H9 (cell line): Measurements from ENCODE around the gene LILRB3. TPM values are rescaled to one million over a fixed set of nuclear protein-coding genes. Genes with fewer than 3 reads are reported as not detected.

Experiments
- DNase-seq: peaks from one replicate; pipeline ENCODE4 v3.0.0-alpha.2; 2017
- H2AFZ ChIP-seq: one replicate; pipeline ENCODE4 v1.6.1; 2013; ENCODE audit warnings: mild to moderate bottlenecking, low read length, control low read depth, moderate library complexity
- H2AK5ac ChIP-seq: 2 replicates; pipeline ENCODE4 v1.6.1; 2013; ENCODE audit warnings: low read length, control low read depth, mixed read lengths; ENCODE audit not compliant: insufficient read length
- H2BK120ac ChIP-seq: one replicate; pipeline ENCODE4 v1.6.1; 2013; ENCODE audit warnings: low read depth, mild to moderate bottlenecking, low read length, control low read depth, inconsistent platforms; ENCODE audit not compliant: poor library complexity, severe bottlenecking
- H2BK12ac ChIP-seq: 2 replicates; pipeline ENCODE4 v1.6.1; 2013; ENCODE audit warnings: low read length, control low read depth, mixed read lengths, low read depth; ENCODE audit not compliant: insufficient read length
- H2BK15ac ChIP-seq: 2 replicates; pipeline ENCODE4 v1.6.1; 2013; ENCODE audit warnings: low read depth, low read length, control low read depth
- H2BK20ac ChIP-seq: one replicate; pipeline ENCODE4 v1.6.1; 2013; ENCODE audit warnings: low read depth, mild to moderate bottlenecking, low read length, control low read depth, inconsistent platforms; ENCODE audit not compliant: poor library complexity, severe bottlenecking
- H2BK5ac ChIP-seq: 2 replicates; pipeline ENCODE4 v1.6.1; 2013; ENCODE audit warnings: low read length, control low read depth, mixed read lengths; ENCODE audit not compliant: insufficient read length
- H3K14ac ChIP-seq: 2 replicates; pipeline ENCODE4 v1.6.1; 2013; ENCODE audit warnings: low read length, control low read depth; ENCODE audit not compliant: insufficient read depth
- H3K18ac ChIP-seq: 2 replicates; pipeline ENCODE4 v1.6.1; 2013; ENCODE audit warnings: low read depth, mild to moderate bottlenecking, mixed read lengths, low read length, control low read depth; ENCODE audit not compliant: insufficient read length
- H3K23ac ChIP-seq: 2 replicates; pipeline ENCODE4 v1.6.1; 2013; ENCODE audit warnings: low read length, control low read depth, mixed read lengths, low read depth; ENCODE audit not compliant: insufficient read length
- H3K23me2 ChIP-seq: 2 replicates; pipeline ENCODE4 v1.6.1; 2013; ENCODE audit warnings: low read depth, mild to moderate bottlenecking, mixed read lengths, low read length, control low read depth; ENCODE audit not compliant: insufficient read length, poor library complexity, severe bottlenecking
- H3K27ac ChIP-seq: 2 replicates; pipeline ENCODE4 v1.5.1; 2013; ENCODE audit warnings: low read length, control low read depth, mixed read lengths, low read depth; ENCODE audit not compliant: insufficient read length
- H3K27me3 ChIP-seq: 2 replicates; pipeline ENCODE4 v1.6.1; 2013; ENCODE audit warnings: low read length, control low read depth, inconsistent platforms; ENCODE audit not compliant: insufficient read depth
- H3K4ac ChIP-seq: 2 replicates; pipeline ENCODE4 v1.6.1; 2013; ENCODE audit warnings: low read depth, mild to moderate bottlenecking, control low read depth, inconsistent platforms, low read length, moderate library complexity
- H3K4me1 ChIP-seq: 2 replicates; pipeline ENCODE4 v1.6.1; 2013; ENCODE audit warnings: low read length, control low read depth, inconsistent platforms; ENCODE audit not compliant: insufficient read depth
- H3K4me2 ChIP-seq: 2 replicates; pipeline ENCODE4 v1.6.1; 2013; ENCODE audit warnings: low read length, control low read depth, mixed read lengths; ENCODE audit not compliant: insufficient read length, insufficient read depth
- H3K56ac ChIP-seq: 2 replicates; pipeline ENCODE4 v1.6.1; 2013; ENCODE audit warnings: low read depth, mild to moderate bottlenecking, mixed read lengths, low read length, control low read depth; ENCODE audit not compliant: insufficient read length
- H3K79me1 ChIP-seq: 2 replicates; pipeline ENCODE4 v1.6.1; 2013; ENCODE audit warnings: low read depth, mild to moderate bottlenecking, moderate library complexity, low read length, control low read depth, inconsistent platforms; ENCODE audit not compliant: insufficient read depth, poor library complexity, severe bottlenecking
- H3K79me2 ChIP-seq: 2 replicates; pipeline ENCODE4 v1.6.1; 2013; ENCODE audit warnings: low read length, control low read depth, inconsistent platforms; ENCODE audit not compliant: insufficient read depth
- H3K9ac ChIP-seq: 2 replicates; pipeline ENCODE4 v1.6.1; 2013; ENCODE audit warnings: low read length, control low read depth, mixed read lengths; ENCODE audit not compliant: insufficient read length; ENCODE audit errors: extremely low read depth
- H3K9me3 ChIP-seq: one replicate; pipeline ENCODE4 v1.6.1; 2013; ENCODE audit warnings: low read depth, low read length, inconsistent platforms; ENCODE audit not compliant: control insufficient read depth
- H3T11ph ChIP-seq: one replicate; pipeline ENCODE4 v1.6.1; 2013; ENCODE audit warnings: mild to moderate bottlenecking, low read length, control low read depth, inconsistent platforms
- H4K20me1 ChIP-seq: one replicate; pipeline ENCODE4 v1.6.1; 2013; ENCODE audit not compliant: control insufficient read depth, insufficient read length, insufficient read depth
- H4K5ac ChIP-seq: 2 replicates; pipeline ENCODE4 v1.6.1; 2013; ENCODE audit warnings: low read depth, mild to moderate bottlenecking, mixed read lengths, low read length, control low read depth; ENCODE audit not compliant: insufficient read length
- H4K8ac ChIP-seq: replicated peaks from 2 replicates; pipeline ENCODE4 v1.6.1; 2013; ENCODE audit warnings: low read length, control low read depth, mixed read lengths, low read depth; ENCODE audit not compliant: insufficient read length
- H4K91ac ChIP-seq: 2 replicates; pipeline ENCODE4 v1.6.1; 2013; ENCODE audit warnings: low read depth, mild to moderate bottlenecking, moderate library complexity, mixed read lengths, low read length, control low read depth; ENCODE audit not compliant: insufficient read length
- H3K27ac Mint-ChIP-seq, 3 experiments: 2 replicates in 2 of 3; 3 replicates in 1 of 3; pipeline ENCODE4 v1.8.0; 2020 to 2021; ENCODE audit warnings: mixed read lengths in 3 of 3, mild to moderate bottlenecking in 1 of 3, moderate library complexity in 1 of 3
- H3K27me3 Mint-ChIP-seq: 2 replicates; pipeline ENCODE4 v1.8.0; 2021; ENCODE audit warnings: low read depth, mild to moderate bottlenecking, moderate library complexity, mixed read lengths
- H3K36me3 Mint-ChIP-seq, 3 experiments: 2 replicates in 2 of 3; 3 replicates in 1 of 3; pipeline ENCODE4 v1.8.0; 2020 to 2021; ENCODE audit warnings: low read depth in 3 of 3, mixed read lengths in 3 of 3; ENCODE audit not compliant: insufficient read depth in 1 of 3
- H3K4me1 Mint-ChIP-seq, 2 experiments: 2 replicates each; pipeline ENCODE4 v1.8.0; 2020; ENCODE audit warnings: mixed read lengths in 2 of 2
- H3K4me3 Mint-ChIP-seq, 2 experiments: 2 replicates in 1 of 2; 3 replicates in 1 of 2; pipeline ENCODE4 v1.8.0; 2020 to 2021; ENCODE audit warnings: mild to moderate bottlenecking in 2 of 2, mixed read lengths in 2 of 2, moderate library complexity in 1 of 2
- H3K9me3 Mint-ChIP-seq, 2 experiments: 2 replicates in 1 of 2; 3 replicates in 1 of 2; pipeline ENCODE4 v1.8.0; 2020; ENCODE audit warnings: mild to moderate bottlenecking in 2 of 2, mixed read lengths in 2 of 2, moderate library complexity in 1 of 2
- CTCF ChIP-seq: fragments of 200-600 bp; sonication (generic); conservative IDR thresholded peaks from 3 replicates; pipeline ENCODE4 v1.8.0; 2021; ENCODE audit warnings: antibody characterized with exemption, mild to moderate bottlenecking
- WGBS: extraction: QIAGEN DNeasy Blood & Tissue Kit; methylation state at CpG from one replicate; pipeline ENCODE4 v1.1.7; 2013; ENCODE audit warnings: missing lambda C conversion rate, low lambda C conversion rate, mixed read lengths; ENCODE audit not compliant: insufficient read length; ENCODE audit errors: extremely low coverage; 5-methylcytosine and 5-hydroxymethylcytosine counted together
- total RNA-seq: library from RNA; stranded (reverse); gene quantifications from 2 replicates; pipeline ENCODE4 v1.2.1, GENCODE V29; 2021

The LILRB3 gene
- total RNA-seq, 1 experiment from 2014 or later = not detected

GRCh38 chr19:54262066-54262465, 39.3 kb upstream of the LILRB3 start:
- WGBS = no CpG with 5 or more reads among the region's 11 CpGs
- Mint-ChIP-seq H3K36me3 (no peaks in the 10 kb centered on the region), H3K4me1 (peaks cover 3 to 9% of the 10 kb centered on the region in 2 experiments; a peak in 2 of 4 replicates), H3K9me3 (peaks cover 0 to 29% of the 10 kb centered on the region in 2 experiments; a peak in 3 of 5 replicates), H3K27ac (peak overlapping the region in 1 of 3 experiments; percentile 48; a peak in 1 of 7 replicates), H3K4me3 (no peak overlapping the region), H3K27me3 (peaks cover 44% of the 10 kb centered on the region)
- H3K9ac ChIP-seq = no peak overlapping the region
- H3K79me1 ChIP-seq = no peaks in the 10 kb centered on the region
- no peaks in the 10 kb centered on the region for H3K23me2 ChIP-seq
- no peak for DNase-seq
- H2BK20ac ChIP-seq = no peak overlapping the region
- H3K18ac ChIP-seq = no peak overlapping the region
- no peak overlapping the region for H2BK15ac ChIP-seq
- H3T11ph ChIP-seq = no peak overlapping the region
- no peak overlapping the region for H2BK5ac ChIP-seq
- no peak overlapping the region for H2BK12ac ChIP-seq
- no peaks in the 10 kb centered on the region for H3K9me3 ChIP-seq
- H3K4me1 ChIP-seq = no peaks in the 10 kb centered on the region
- H3K23ac ChIP-seq = no peak overlapping the region
- H2AK5ac ChIP-seq = no peak overlapping the region
- no peak overlapping the region; the same call in 1 of the 2 replicates for H3K14ac ChIP-seq
- no peaks in the 10 kb centered on the region for H3K27me3 ChIP-seq
- H2BK120ac ChIP-seq = no peak overlapping the region
- no peak overlapping the region for H4K5ac ChIP-seq
- no peaks in the 10 kb centered on the region for H4K20me1 ChIP-seq
- H3K4me2 ChIP-seq = no peak overlapping the region
- no peak overlapping the region for H3K4ac ChIP-seq
- no peak overlapping the region for H4K91ac ChIP-seq
- TF ChIP-seq CTCF = no peak
- H3K56ac ChIP-seq = no peak overlapping the region
- no peak overlapping the region for H3K27ac ChIP-seq
- H4K8ac ChIP-seq = no peak overlapping the region
- H2AFZ ChIP-seq = no peak overlapping the region
- H3K79me2 ChIP-seq = no peaks in the 10 kb centered on the region
